OCI-LY1 (cell line): ENCODE data around the gene OSBPL3.

ENCODE experiments used
- H2AFZ ChIP-seq: fragments of 200-600 bp; sonication (generic), shearing (Covaris generic); 2 replicates; pipeline ENCODE4 v1.6.0; 2014; ENCODE audit warnings: antibody characterized with exemption, mild to moderate bottlenecking, low read length
- H3F3A ChIP-seq: fragments of 200-600 bp; sonication (generic), shearing (Covaris generic); 2 replicates; pipeline ENCODE4 v1.6.0; 2014; ENCODE audit warnings: mild to moderate bottlenecking, antibody characterized with exemption, low read length, moderate library complexity; ENCODE audit not compliant: insufficient read depth
- H3K27ac ChIP-seq: fragments of 200-600 bp; sonication (generic); 2 replicates; pipeline ENCODE4 v1.5.1; 2014; ENCODE audit warnings: low read length, mixed run types, mild to moderate bottlenecking, low read depth; ENCODE audit not compliant: poor library complexity, severe bottlenecking
- H3K27me3 ChIP-seq: fragments of 200-600 bp; sonication (generic); 2 replicates; pipeline ENCODE4 v1.6.0; 2014; ENCODE audit warnings: antibody characterized with exemption, mild to moderate bottlenecking, low read length, moderate library complexity; ENCODE audit not compliant: insufficient read depth
- H3K36me3 ChIP-seq: fragments of 200-600 bp; sonication (generic); 2 replicates; pipeline ENCODE4 v1.6.1; 2014; ENCODE audit warnings: mild to moderate bottlenecking, antibody characterized with exemption, low read length, moderate library complexity, mixed read lengths; ENCODE audit not compliant: insufficient read depth
- H3K4me1 ChIP-seq: fragments of 200-600 bp; sonication (generic); 2 replicates; pipeline ENCODE4 v1.5.1; 2014; ENCODE audit warnings: mild to moderate bottlenecking, low read length, moderate library complexity; ENCODE audit not compliant: insufficient read depth, severe bottlenecking
- H3K4me2 ChIP-seq: fragments of 200-600 bp; sonication (generic), shearing (Covaris generic); 2 replicates; pipeline ENCODE4 v1.6.1; 2014; ENCODE audit warnings: low read length
- H3K4me3 ChIP-seq: fragments of 200-600 bp; sonication (generic); 2 replicates; pipeline ENCODE4 v1.5.1; 2014; ENCODE audit warnings: low read length, low read depth, mild to moderate bottlenecking, mixed read lengths; ENCODE audit not compliant: poor library complexity, severe bottlenecking
- H3K79me2 ChIP-seq: fragments of 200-600 bp; shearing (Covaris generic); 2 replicates; pipeline ENCODE4 v1.6.1; 2016; ENCODE audit warnings: mixed run types, low read length, mixed read lengths; ENCODE audit not compliant: insufficient read depth
- H3K9ac ChIP-seq: fragments of 200-600 bp; sonication (generic), shearing (Covaris generic); 2 replicates; pipeline ENCODE4 v1.6.1; 2014; ENCODE audit warnings: mild to moderate bottlenecking, low read length, mixed read lengths
- H3K9me2 ChIP-seq: fragments of 200-600 bp; sonication (generic), shearing (Covaris generic); 2 replicates; pipeline ENCODE4 v1.6.1; 2014; ENCODE audit warnings: low read depth, mild to moderate bottlenecking, low read length, mixed read lengths
- H3K9me3 ChIP-seq: fragments of 200-600 bp; shearing (Covaris generic); 2 replicates; pipeline ENCODE4 v1.6.1; 2014; ENCODE audit warnings: low read length, mixed read lengths
- H4K20me1 ChIP-seq: fragments of 200-600 bp; sonication (generic), shearing (Covaris generic); 2 replicates; pipeline ENCODE4 v1.6.0; 2016; ENCODE audit warnings: mild to moderate bottlenecking, low read length; ENCODE audit not compliant: insufficient read depth
- EZH2 ChIP-seq: fragments of 200-600 bp; sonication (generic), shearing (Covaris generic); IDR thresholded peaks from 2 replicates; pipeline ENCODE4 v1.8.0; 2017; ENCODE audit warnings: borderline replicate concordance, mixed run types, mild to moderate bottlenecking, antibody characterized with exemption, low read length, moderate library complexity, mixed read lengths
- TF ChIP-seq, protein P1 (sequence below): fragments of 200-600 bp; sonication (generic), shearing (Covaris generic); IDR thresholded peaks from 2 replicates; pipeline ENCODE4 v1.5.1; 2017; ENCODE audit warnings: mild to moderate bottlenecking, antibody characterized with exemption, low read length, moderate library complexity, mixed read lengths

The OSBPL3 gene

DNA sequence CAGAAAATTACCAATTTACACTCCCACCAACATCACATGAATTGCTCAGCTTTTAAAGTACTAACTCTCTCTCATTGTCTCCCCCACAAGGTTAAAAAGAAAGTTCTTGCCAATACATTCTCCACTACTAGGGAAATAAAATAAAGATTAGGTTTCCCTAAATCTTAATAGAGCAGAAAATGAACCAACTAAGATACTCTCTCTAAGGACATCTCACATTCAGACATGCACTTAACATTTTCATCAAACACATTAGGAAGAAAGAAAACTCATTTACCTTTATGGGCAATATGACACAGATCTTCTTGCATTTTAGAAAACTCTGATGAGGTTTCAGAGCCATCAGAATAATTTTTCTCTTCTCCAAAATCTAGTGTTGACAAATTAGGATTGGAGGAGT lies 118.6 kb downstream of the OSBPL3 start:
- no peaks in the 10 kb centered on the region for H4K20me1 ChIP-seq
- peaks cover 4% of the 10 kb centered on the region; the same call in 1 of the 2 replicates for H3K9me3 ChIP-seq
- H3K27me3 ChIP-seq: no peaks in the 10 kb centered on the region
- no peaks in the 10 kb centered on the region for H3K4me1 ChIP-seq
- no peaks in the 10 kb centered on the region for H3K79me2 ChIP-seq
- H3K9ac ChIP-seq: no peak overlapping the region
- no peak overlapping the region for H2AFZ ChIP-seq
- H3K9me2 ChIP-seq: no peaks in the 10 kb centered on the region
- H3K36me3 ChIP-seq: peaks cover 99% of the 10 kb centered on the region
- no peak overlapping the region for H3K4me2 ChIP-seq
- H3F3A ChIP-seq: no peaks in the 10 kb centered on the region
- H3K4me3 ChIP-seq: no peak overlapping the region
- TF ChIP-seq EZH2: no peak
- TF ChIP-seq, protein P1, sequence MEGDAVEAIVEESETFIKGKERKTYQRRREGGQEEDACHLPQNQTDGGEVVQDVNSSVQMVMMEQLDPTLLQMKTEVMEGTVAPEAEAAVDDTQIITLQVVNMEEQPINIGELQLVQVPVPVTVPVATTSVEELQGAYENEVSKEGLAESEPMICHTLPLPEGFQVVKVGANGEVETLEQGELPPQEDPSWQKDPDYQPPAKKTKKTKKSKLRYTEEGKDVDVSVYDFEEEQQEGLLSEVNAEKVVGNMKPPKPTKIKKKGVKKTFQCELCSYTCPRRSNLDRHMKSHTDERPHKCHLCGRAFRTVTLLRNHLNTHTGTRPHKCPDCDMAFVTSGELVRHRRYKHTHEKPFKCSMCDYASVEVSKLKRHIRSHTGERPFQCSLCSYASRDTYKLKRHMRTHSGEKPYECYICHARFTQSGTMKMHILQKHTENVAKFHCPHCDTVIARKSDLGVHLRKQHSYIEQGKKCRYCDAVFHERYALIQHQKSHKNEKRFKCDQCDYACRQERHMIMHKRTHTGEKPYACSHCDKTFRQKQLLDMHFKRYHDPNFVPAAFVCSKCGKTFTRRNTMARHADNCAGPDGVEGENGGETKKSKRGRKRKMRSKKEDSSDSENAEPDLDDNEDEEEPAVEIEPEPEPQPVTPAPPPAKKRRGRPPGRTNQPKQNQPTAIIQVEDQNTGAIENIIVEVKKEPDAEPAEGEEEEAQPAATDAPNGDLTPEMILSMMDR: no peak
- no peak overlapping the region for H3K27ac ChIP-seq

DNA sequence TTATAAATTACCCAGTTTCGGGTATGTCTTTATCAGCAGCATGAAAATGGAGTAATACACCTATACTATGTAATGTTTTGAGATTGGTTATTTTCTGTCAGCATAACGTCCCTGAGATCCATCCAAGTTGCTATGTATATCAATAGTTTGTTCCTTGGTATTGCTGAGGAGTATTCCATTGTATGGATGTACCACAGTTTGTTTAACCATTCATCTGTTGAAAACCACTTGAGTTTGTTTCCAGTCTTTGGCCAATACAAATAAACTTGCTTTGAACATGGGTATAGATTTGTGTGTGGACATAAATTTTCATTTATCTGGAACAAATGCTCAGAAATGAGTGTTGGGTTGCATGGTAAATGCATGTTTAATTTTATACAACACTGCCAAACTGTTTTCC lies 119.4 kb downstream of the OSBPL3 start:
- H3K36me3 ChIP-seq: peaks cover 99% of the 10 kb centered on the region
- H3K4me3 ChIP-seq: no peak overlapping the region
- no peaks in the 10 kb centered on the region for H3K27me3 ChIP-seq
- peaks cover 4% of the 10 kb centered on the region; the same call in 1 of the 2 replicates for H3K9me3 ChIP-seq
- H3K9ac ChIP-seq: no peak overlapping the region
- H4K20me1 ChIP-seq: no peaks in the 10 kb centered on the region
- TF ChIP-seq, protein P1: no peak
- no peak for TF ChIP-seq EZH2
- no peak overlapping the region for H3K27ac ChIP-seq
- H3K4me2 ChIP-seq: no peak overlapping the region
- H3K9me2 ChIP-seq: no peaks in the 10 kb centered on the region
- no peaks in the 10 kb centered on the region for H3K79me2 ChIP-seq
- no peaks in the 10 kb centered on the region for H3K4me1 ChIP-seq
- H2AFZ ChIP-seq: no peak overlapping the region
- H3F3A ChIP-seq: no peaks in the 10 kb centered on the region

DNA sequence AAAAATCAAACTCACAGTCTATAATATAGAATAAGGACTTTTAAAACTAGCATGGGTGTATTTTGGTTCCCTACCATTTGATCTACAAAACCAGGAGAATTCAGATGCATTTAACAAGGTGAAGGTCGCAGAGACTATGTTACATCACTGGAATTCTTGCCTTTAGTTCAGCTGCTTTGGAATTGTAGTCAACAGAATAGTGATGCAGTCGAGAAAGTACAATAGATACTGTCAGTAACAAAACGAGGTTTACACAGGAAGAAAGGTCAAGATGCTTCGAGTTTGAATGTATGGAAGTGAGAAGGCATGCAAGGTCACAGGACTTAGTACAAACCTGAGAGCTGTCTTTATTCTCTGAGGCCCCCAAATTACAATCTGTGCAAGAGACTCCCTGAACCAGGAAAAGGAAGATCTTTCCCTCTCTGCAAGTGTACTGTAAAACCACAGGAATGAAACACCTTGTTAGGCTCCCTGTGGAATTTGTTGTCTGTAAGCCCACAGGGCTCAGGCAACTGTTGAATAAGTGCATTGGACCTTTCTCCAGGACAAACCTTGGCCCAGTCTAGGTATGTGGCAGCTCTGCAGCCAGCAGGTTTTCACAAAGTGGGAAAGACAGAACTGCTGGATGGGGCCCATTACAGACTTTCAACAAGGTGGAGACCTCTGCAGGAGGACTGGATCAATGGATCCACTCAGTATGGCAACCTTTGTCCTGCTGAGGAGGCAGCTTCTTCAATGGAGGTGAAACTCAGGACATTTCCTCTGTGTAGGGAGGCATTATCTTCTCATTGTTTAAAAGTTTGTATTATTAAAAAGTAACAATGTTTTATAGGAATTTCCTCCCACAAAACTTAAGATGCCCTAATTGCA lies 121.6 kb downstream of the OSBPL3 start:
- Histone ChIP-seq H3K4me3 (no peak overlapping the region), H2AFZ (no peak overlapping the region), H3K27ac (no peak overlapping the region), H4K20me1 (no peaks in the 10 kb centered on the region), H3K36me3 (peaks cover 99% of the 10 kb centered on the region), H3K9me2 (no peaks in the 10 kb centered on the region), H3F3A (no peaks in the 10 kb centered on the region), H3K4me1 (no peaks in the 10 kb centered on the region), H3K9ac (no peak overlapping the region), H3K4me2 (no peak overlapping the region), H3K79me2 (no peaks in the 10 kb centered on the region), H3K9me3 (peaks cover 4% of the 10 kb centered on the region; the same call in 1 of the 2 replicates), H3K27me3 (no peaks in the 10 kb centered on the region)
- TF ChIP-seq, protein P1: no peak
- TF ChIP-seq EZH2: no peak
